Fibroblast of gingiva (primary cell): ENCODE data around the gene NKX1-1.
"Not testable (repeated sequence)": the region's sequence is repeated elsewhere in the genome, so short reads cannot be mapped to it uniquely, and the experiment has no call there.

Experiments used
- DNase-seq: peaks from one replicate; pipeline ENCODE4 v3.0.0-alpha.2; 2011; ENCODE audit warnings: low read depth

NKX1-1 gene

DNA sequence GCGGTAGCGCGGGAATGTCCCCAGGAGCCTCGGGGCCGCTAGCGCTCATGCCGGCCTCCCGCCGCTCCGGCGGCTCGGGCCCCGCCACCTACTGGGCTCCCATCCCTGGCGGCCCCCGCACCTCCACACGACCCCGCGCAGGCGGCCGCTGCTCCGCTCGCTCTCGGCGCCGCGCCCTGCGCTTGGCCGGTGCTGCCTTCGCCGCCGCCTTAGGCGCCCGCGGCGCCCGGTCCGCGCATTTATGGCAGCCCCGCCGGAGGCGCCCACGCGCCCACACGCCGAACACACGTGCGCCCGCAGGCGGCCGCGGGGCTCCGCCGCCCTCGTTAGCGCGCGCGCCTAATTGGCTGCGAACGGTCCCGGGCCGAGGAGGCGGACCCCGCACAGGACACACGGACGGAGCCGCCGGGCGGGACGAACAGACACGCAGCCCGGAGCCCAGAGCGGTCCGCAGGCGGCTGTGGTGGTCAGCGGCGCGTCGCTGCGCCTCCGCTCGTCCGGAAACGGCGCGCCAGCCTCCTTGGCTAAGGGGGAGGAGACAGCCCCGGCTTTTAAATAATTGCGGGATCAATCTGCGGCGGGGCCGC is at the start of gene NKX1-1:
TSS of gene NKX1-1 (minus strand) at position 49 of the 587 bp plus-strand sequence. CDS start at position 49, 0 bp downstream.
- DNase-seq = no peak

- DNase-seq = no peak
Observed at GRCh38 chr4:1453731-1454130, 47.5 kb upstream of the NKX1-1 start.

DNA sequence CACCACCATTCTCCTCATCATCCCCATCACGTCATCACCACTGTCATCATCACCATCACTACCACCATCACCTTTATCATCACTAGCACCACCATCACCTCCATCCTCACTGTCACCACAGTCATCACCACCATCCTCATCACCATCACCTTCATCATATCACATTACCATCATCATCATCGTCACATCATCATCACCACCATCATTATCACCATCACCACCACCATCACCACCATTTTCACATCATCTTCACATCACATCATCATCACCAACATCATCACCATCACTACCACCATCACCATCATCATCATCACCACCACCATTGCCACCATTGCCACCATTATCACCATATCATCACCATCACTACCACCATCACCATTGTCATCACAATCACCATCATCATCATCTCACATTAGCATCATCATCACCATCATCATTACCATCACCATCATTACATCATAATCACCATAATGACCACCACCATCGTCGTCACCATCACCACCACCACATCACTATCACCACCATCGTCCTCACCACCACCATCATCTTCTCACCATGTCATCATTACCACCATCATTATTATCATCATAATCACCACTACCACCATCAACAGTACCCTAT is 46.3 kb upstream of the NKX1-1 start:
- DNase-seq = no peak

- no peak for DNase-seq
Observed at GRCh38 chr4:1451752-1452122, 45.5 kb upstream of the NKX1-1 start.

- DNase-seq = no peak
Observed at GRCh38 chr4:1451106-1451751, 45.0 kb upstream of the NKX1-1 start.

DNA sequence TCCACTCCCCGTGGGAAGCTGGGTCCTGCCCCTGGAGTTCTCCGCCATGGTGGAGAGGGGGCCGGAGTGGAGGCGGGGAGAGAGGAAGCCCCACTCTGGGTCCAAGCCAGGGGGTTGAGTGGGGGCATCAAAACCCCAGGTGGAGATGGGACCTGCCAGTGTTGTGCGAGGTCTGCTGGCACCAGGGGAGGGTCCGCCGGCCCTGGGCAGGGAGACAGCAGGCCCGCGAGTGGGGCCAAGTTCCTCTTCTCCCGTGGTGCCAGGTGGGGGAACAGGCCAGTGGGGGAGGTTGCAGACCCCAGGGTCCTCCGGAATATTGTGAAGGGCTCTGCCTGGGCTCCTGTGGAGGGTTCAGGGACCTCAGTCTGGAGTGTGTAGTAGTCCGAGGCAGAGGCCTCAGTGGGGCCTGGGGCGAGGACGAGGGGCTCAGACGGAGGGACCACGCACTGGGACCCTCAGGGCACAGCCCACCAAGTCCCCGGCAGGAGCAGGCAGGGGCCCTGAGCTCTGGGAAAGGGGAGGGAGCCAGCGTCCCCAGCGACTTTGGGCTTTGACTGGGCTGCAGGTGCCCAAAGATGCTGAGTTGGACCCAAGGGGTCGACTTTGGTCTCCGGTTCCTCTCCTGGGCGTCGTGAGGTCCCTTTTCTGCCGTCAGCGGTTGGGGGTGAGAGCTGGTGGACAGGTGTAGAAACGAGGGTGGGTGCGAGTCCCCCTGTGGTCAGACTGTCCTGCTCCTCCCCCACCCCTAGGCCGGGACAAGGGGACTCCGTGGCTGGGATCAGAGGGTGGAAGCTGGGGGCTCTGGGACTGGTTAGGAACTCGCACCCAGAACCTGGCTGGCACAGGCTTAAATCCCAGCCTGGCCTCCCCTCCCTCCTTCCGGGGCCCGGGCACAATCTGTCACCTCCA is 43.8 kb upstream of the NKX1-1 start:
- no peak for DNase-seq

- no peak for DNase-seq
Observed at GRCh38 chr4:1449475-1449832, 43.2 kb upstream of the NKX1-1 start.

DNA sequence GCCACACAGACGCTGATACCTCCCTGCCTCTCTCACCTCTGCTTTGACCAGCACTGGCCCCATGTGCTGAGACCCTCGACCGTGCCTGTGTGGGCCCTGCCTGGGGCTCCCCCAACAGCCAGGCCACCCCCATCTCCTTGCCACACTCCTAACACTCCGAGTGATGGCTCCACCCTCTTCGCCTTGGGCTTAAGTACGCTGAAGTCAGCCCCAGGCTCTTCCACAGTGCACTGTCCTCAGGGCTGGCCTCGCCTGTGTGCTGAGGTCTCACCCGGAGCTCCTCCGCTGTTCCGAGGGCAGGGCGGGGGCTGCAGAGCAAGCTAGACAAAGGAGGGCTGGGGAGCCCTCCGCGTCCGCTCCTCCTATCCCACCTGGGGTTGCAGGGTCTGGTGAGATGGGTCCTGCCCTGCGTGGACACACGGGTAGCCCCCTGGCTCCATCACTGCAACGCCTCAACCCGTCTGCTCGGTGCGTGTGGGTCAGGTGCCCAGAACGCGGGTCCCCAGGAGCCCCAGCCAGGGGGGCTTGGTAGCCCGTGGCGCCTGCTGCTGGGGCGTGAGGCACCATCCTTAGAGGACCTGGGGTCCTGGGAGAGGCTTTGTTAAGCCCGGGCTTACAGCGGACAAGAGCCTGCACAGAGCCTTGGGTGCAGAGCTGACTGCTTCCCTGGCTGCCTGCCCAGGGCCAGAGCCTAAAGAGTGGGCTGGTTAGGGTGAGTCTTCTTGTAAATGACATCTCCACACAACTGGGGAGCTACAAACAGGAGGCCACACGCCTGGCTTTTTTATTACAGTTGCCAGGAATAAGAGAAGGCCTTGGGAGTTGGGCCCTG is 42.6 kb upstream of the NKX1-1 start:
- DNase-seq = no peak

DNA sequence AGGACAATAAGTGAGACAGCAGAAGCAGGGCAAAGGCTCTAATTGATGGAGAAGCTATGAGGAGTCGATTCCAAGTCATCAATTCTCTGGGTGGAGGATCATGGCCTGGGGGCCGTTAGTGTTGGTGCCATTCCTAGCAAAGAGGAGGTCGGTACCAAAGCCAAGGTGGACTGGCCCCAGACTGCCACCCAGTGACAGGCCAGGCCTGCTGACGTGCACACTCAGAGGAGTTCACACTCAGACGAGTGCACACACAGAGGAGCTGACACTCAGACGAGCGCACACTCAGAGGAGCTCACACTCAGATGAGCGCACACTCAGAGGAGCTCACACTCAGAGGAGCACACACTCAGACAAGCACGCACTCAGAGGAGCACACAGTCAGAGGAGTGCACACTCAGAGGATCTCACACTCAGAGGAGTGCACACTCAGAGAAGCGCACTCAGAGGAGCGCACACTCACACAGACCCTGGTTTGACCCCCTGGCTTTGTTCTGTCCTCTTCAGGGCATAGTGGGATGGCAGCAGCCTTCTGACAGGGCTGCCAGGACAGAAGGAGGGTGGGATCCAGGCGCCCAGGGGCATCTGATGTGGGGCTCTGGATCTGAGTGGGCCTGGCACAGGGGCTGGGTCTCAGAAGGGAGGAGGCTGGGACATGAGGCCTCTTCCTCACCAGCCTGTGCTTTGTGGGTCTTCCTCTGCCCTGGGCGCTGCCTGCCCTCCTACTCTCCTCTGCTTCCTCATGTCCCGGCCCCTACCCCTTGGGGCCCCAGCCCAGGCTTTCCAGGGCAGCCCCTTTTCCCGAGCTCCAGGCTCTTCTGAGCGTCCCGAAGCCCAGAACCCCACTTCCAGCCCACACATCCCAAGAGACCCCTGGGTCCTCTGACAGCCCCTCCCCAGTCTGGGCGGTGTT is 41.7 kb upstream of the NKX1-1 start:
- no peak for DNase-seq

DNA sequence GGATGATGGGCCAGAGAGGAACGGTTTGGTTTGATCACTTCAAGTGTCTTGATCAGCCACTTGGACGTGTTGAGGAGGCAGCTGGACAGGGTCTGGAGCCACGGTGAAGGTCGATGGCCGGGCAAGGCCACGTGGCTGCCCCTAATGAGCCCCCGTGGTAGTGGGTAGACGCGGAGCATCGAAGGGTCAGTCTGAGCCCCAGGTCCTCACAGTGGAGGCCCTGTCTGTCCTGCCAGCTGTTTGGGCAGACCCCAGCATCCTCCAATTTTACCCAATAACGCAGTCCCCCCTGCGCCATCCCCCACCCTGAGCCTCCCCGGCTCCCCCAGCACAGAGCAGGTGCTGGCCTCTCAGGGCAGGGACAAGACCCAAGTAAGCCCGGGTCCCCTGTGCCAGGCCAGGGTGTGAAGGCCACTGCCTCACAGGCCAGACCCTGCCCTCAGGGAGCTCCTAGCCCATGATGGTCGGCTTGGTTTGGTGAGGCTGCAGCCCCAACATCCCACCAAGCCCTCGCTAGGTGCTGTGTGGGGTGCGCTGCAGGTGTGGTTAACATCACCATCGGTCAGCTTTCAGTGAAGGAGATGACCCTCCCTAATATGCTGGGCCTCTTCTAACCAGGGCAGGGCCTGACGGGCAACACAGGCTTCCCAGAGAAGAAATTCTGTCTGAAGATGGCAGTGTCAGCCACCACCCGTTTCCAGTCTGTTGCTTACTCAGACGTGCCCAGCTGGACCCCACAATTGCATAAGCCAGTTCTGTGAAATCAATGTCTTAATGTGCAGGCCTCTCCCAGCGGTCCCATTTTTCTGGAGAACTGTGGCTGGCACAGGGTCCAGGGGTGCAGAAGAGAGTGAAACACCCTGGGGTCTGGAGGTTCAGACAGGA is 40.5 kb upstream of the NKX1-1 start:
- no peak for DNase-seq

DNA sequence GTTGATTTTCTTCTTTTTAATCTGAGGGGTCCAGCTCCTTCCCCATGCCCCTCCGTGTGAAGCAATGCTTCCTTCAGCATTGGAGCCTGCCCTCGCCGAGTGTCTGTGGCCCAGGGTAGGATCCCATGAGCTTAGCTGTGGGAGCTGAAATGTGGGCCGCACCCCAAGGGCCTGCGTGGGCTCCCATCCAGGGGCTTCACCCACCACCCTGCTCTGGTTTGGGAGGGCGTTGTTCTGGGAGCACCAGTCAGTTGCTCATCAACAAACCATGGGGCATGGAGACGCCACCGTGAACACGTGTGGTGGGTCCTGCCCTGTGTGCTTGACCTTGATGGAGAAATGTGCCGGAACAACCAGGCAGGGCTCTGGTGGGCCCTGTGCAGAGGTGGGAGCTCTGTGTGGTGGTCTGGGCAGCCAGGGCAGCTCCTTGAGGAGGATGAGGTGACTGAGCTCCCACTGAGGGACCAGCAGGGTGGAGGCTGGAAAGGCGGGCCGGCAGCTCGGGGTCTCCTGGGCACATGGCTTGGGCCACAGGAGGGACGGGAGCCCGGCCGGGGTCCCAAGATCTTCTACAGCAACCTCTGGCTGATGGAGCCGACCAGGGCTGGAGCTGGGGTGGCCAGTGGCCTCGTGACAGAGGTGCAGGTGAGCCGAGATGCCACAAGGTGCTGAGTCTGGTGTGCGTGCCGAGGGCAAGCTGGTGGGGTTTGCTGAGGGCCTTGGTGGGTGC is 39.6 kb upstream of the NKX1-1 start:
- DNase-seq = no peak

GRCh38 chr4:1443688-1444172 is 37.5 kb upstream of the NKX1-1 start:
- not testable (repeated sequence) for DNase-seq

- no peak for DNase-seq
Observed at GRCh38 chr4:1427010-1427409, 20.8 kb upstream of the NKX1-1 start.

DNA sequence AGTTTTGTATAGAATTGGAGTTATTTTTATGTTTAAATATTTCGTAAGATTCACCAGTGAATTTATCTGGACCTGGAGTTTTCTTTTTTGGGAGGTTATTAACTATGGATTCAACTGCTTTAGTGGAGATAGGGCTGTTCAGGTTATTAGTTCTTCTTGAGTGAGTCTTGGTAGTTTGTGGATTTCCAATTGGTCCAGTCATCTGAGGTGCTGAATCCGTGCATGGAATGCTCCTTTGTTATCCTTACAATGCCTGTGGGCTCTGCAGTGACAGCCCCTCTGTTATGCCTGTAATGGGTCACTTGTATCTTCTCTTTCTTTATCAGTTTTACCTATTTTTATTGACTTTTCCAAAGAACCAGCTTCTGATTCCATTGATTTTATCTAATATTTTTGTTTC is 15.4 kb upstream of the NKX1-1 start:
- no peak for DNase-seq

- no peak for DNase-seq
Observed at GRCh38 chr4:1419708-1420107, 13.5 kb upstream of the NKX1-1 start.

GRCh38 chr4:1418494-1419285 is 12.4 kb upstream of the NKX1-1 start:
- no peak for DNase-seq

GRCh38 chr4:1417522-1418390 is 11.5 kb upstream of the NKX1-1 start:
- no peak for DNase-seq
